DMS153 treated with DMSO at 0.1 percent for 48 hours (cell line): Measurements from ENCODE around the gene TTC21A.

Source experiments
- DNase-seq: peaks from one replicate; lab custom pipeline; 2025; ENCODE audit not compliant: unreplicated experiment; lab: John Stamatoyannopoulos, UW

Gene TTC21A

GRCh38 chr3:39097716-39098472 is 9.6 kb upstream of the TTC21A start:
- no peak for DNase-seq

- no peak for DNase-seq
These were observed 8.9 kb upstream of the TTC21A start for GRCh38 chr3:39098473-39099000.

GRCh38 chr3:39099242-39099641 is 8.2 kb upstream of the TTC21A start:
- no peak for DNase-seq

- DNase-seq = no peak
These were observed 7.6 kb upstream of the TTC21A start for GRCh38 chr3:39099738-39100499.

GRCh38 chr3:39100500-39100886 is 7.0 kb upstream of the TTC21A start:
- DNase-seq = no peak

- no peak for DNase-seq
These were observed 6.3 kb upstream of the TTC21A start for GRCh38 chr3:39101022-39101689.

- DNase-seq = no peak
These were observed 4.8 kb upstream of the TTC21A start for GRCh38 chr3:39102504-39103323.

GRCh38 chr3:39103324-39103693 is 4.2 kb upstream of the TTC21A start:
- DNase-seq = no peak

- DNase-seq = no peak
These were observed 3.5 kb upstream of the TTC21A start for GRCh38 chr3:39103791-39104552.

GRCh38 chr3:39104961-39105686 is 2.4 kb upstream of the TTC21A start:
- DNase-seq = no peak

- DNase-seq = no peak
These were observed 1.8 kb upstream of the TTC21A start for GRCh38 chr3:39105687-39106063.

GRCh38 chr3:39106281-39106811 is 1.1 kb upstream of the TTC21A start:
- DNase-seq = no peak

- DNase-seq = no peak
These were observed 561 bp upstream of the TTC21A start for GRCh38 chr3:39106851-39107387.

- DNase-seq = no peak
These were observed 775 bp downstream of the TTC21A start for GRCh38 chr3:39108200-39108710.

- no peak for DNase-seq
These were observed 1.6 kb downstream of the TTC21A start for GRCh38 chr3:39109086-39109485.

GRCh38 chr3:39110041-39110639 is 2.7 kb downstream of the TTC21A start:
- no peak for DNase-seq

GRCh38 chr3:39112113-39112512 is 4.6 kb downstream of the TTC21A start:
- no peak for DNase-seq

- no peak for DNase-seq
These were observed 5.1 kb downstream of the TTC21A start for GRCh38 chr3:39112535-39112934.
